HepG2 (cell line): ENCODE measurements around the gene TMEM131. TPM values are rescaled to one million over a fixed set of nuclear protein-coding genes. Genes with fewer than 3 reads are reported as not detected.
A peak's percentile ranks its signal among the peaks of the same experiment; 100 is the strongest.

Experiments
- BHLHE40 ChIP-seq: IDR thresholded peaks from 2 replicates; pipeline ENCODE4 v1.6.1; 2011; ENCODE audit warnings: low read length, improper control_type of control experiment
- CREM ChIP-seq, 2 experiments: sonication (generic) in 1 of 2; formaldehyde crosslinking in 1 of 2; IDR thresholded peaks; 2 replicates each; pipeline versions ENCODE4 v1.4.0 to v1.6.1; 2016 to 2020; ENCODE audit warnings: antibody characterized with exemption in 1 of 2, mild to moderate bottlenecking in 1 of 2, missing genetic modification reagents in 1 of 2
- DPF2 ChIP-seq: sonication (generic); formaldehyde crosslinking; IDR thresholded peaks from 2 replicates; pipeline ENCODE4 v1.4.0; 2020; ENCODE audit warnings: mild to moderate bottlenecking, low read depth, missing genetic modification reagents, borderline replicate concordance
- FOSL2 ChIP-seq: sonication (generic); formaldehyde crosslinking; IDR thresholded peaks from 2 replicates; pipeline ENCODE4 v1.4.0; 2020; ENCODE audit warnings: missing genetic modification reagents
- GTF2F1 ChIP-seq: fragments of 150-350 bp; IDR thresholded peaks from 2 replicates; pipeline ENCODE4 v1.6.1; 2014; ENCODE audit warnings: low read length
- HNRNPUL1 ChIP-seq: fragments of 200-400 bp; formaldehyde crosslinking; IDR thresholded peaks from 2 replicates; pipeline ENCODE4 v1.6.1; 2017; ENCODE audit warnings: low read depth, mild to moderate bottlenecking, low read length, moderate library complexity
- JUND ChIP-seq: sonication (generic); formaldehyde crosslinking; IDR thresholded peaks from 2 replicates; pipeline ENCODE4 v1.8.0; 2022; ENCODE audit warnings: mild to moderate bottlenecking, missing genetic modification reagents
- KLF13 ChIP-seq: sonication (generic); formaldehyde crosslinking; IDR thresholded peaks from 2 replicates; pipeline ENCODE4 v1.4.0; 2020; ENCODE audit warnings: mild to moderate bottlenecking, missing genetic modification reagents
- KLF9 ChIP-seq: IDR thresholded peaks from 2 replicates; pipeline ENCODE4 v1.6.1; 2016; ENCODE audit warnings: low read depth
- PCBP1 ChIP-seq: fragments of 200-400 bp; formaldehyde crosslinking; IDR thresholded peaks from 2 replicates; pipeline ENCODE4 v1.6.1; 2017; ENCODE audit warnings: mild to moderate bottlenecking, low read depth, low read length, borderline replicate concordance
- SOX6 ChIP-seq, 2 experiments: fragments of 450-650 bp in 1 of 2; sonication (generic) in 1 of 2; formaldehyde crosslinking in 1 of 2; IDR thresholded peaks; 2 replicates each; pipeline versions ENCODE4 v1.4.0 to v1.6.1; 2017 to 2020; ENCODE audit warnings: antibody characterized with exemption in 1 of 2, mild to moderate bottlenecking in 1 of 2, missing genetic modification reagents in 1 of 2
- SRSF9 ChIP-seq: fragments of 200-400 bp; formaldehyde crosslinking; IDR thresholded peaks from 2 replicates; pipeline ENCODE4 v1.6.1; 2018; ENCODE audit warnings: borderline replicate concordance, mild to moderate bottlenecking, low read depth, low read length; ENCODE audit not compliant: insufficient read depth, poor library complexity, severe bottlenecking
- TEAD3 ChIP-seq: optimal IDR thresholded peaks from 2 replicates; pipeline ENCODE3; 2016; ENCODE audit warnings: borderline replicate concordance
- XRCC5 ChIP-seq: fragments of 200-400 bp; formaldehyde crosslinking; optimal IDR thresholded peaks from 2 replicates; pipeline ENCODE3; 2017; ENCODE audit warnings: mild to moderate bottlenecking, low read length
- ZBTB1 ChIP-seq: sonication (generic); formaldehyde crosslinking; IDR thresholded peaks from 2 replicates; pipeline ENCODE4 v1.4.0; 2020; ENCODE audit warnings: missing genetic modification reagents, borderline replicate concordance
- ZNF343 ChIP-seq: sonication (generic); formaldehyde crosslinking; IDR thresholded peaks from 2 replicates; pipeline ENCODE4 v1.4.0; 2020; ENCODE audit warnings: mild to moderate bottlenecking, missing genetic modification reagents
- ZNF546 ChIP-seq: sonication (generic); formaldehyde crosslinking; conservative IDR thresholded peaks from 2 replicates; pipeline ENCODE4 v1.8.1; 2023; ENCODE audit warnings: mild to moderate bottlenecking, missing genetic modification reagents
- ZNF562 ChIP-seq: sonication (generic); formaldehyde crosslinking; IDR thresholded peaks from 2 replicates; pipeline ENCODE4 v1.8.0; 2022; ENCODE audit warnings: missing genetic modification reagents, borderline replicate concordance
- ZNF7 ChIP-seq: IDR thresholded peaks from 2 replicates; pipeline ENCODE4 v1.6.1; 2016; ENCODE audit warnings: missing biosample characterization, missing genetic modification reagents
- ZSCAN21 ChIP-seq: sonication (generic); formaldehyde crosslinking; IDR thresholded peaks from 2 replicates; pipeline ENCODE4 v1.8.0; 2022; ENCODE audit warnings: mild to moderate bottlenecking, missing genetic modification reagents, moderate library complexity, borderline replicate concordance
- ZSCAN25 ChIP-seq: sonication (generic); formaldehyde crosslinking; IDR thresholded peaks from 2 replicates; pipeline ENCODE4 v1.8.0; 2022; ENCODE audit warnings: mild to moderate bottlenecking, missing genetic modification reagents
- ZSCAN29 ChIP-seq: sonication (generic); formaldehyde crosslinking; conservative IDR thresholded peaks from 2 replicates; pipeline ENCODE4 v1.4.0; 2020; ENCODE audit warnings: mild to moderate bottlenecking, missing genetic modification reagents
- polyA plus RNA-seq, 8 experiments: library from polyadenylated mRNA; depleted of rRNA in 3 of 8; stranded (reverse) in 7 of 8; unstranded in 1 of 8; fragments of >200 nt; fragmentation: Illumina TruSeq in 4 of 8; extraction: Trizol in 4 of 8; gene quantifications; 2 replicates each; pipeline versions ENCODE4 v1.2.1 to v1.2.3, GENCODE V29; 2011 to 2016; ENCODE audit warnings: low read depth in 4 of 8, missing spikeins in 1 of 8, mixed read lengths in 1 of 8; ENCODE audit not compliant: insufficient read depth in 1 of 8
- total RNA-seq, 5 experiments: library from RNA; depleted of rRNA; stranded (reverse); fragments of >200 nt; fragmentation: Illumina TruSeq; extraction: Trizol; gene quantifications; 2 replicates each; pipeline ENCODE4 v1.2.3, GENCODE V29; 2016; ENCODE audit warnings: low read depth in 1 of 5
- TF ChIP-seq, protein P1 (sequence below): sonication (generic); formaldehyde crosslinking; IDR thresholded peaks from 2 replicates; pipeline ENCODE4 v1.8.1; 2023; ENCODE audit warnings: mild to moderate bottlenecking, moderate library complexity, missing genetic modification reagents
- TF ChIP-seq, protein P2 (sequence below): sonication (generic); formaldehyde crosslinking; IDR thresholded peaks from 2 replicates; pipeline ENCODE4 v1.4.0; 2020; ENCODE audit warnings: mild to moderate bottlenecking, missing genetic modification reagents
- TF ChIP-seq, protein P3 (sequence below): sonication (generic); formaldehyde crosslinking; IDR thresholded peaks from 2 replicates; pipeline ENCODE4 v1.8.1; 2022; ENCODE audit warnings: low read depth, mild to moderate bottlenecking, missing genetic modification reagents
- TF ChIP-seq, protein P4 (sequence below): sonication (generic); formaldehyde crosslinking; IDR thresholded peaks from 2 replicates; pipeline ENCODE4 v1.4.0; 2020; ENCODE audit warnings: missing genetic modification reagents

TMEM131 gene
- total and polyA plus RNA-seq, 2 of the 13 experiments (the other 11 are each of a cell fraction or from before 2014, with no cell fraction given): 17.9 to 19.5 TPM

DNA sequence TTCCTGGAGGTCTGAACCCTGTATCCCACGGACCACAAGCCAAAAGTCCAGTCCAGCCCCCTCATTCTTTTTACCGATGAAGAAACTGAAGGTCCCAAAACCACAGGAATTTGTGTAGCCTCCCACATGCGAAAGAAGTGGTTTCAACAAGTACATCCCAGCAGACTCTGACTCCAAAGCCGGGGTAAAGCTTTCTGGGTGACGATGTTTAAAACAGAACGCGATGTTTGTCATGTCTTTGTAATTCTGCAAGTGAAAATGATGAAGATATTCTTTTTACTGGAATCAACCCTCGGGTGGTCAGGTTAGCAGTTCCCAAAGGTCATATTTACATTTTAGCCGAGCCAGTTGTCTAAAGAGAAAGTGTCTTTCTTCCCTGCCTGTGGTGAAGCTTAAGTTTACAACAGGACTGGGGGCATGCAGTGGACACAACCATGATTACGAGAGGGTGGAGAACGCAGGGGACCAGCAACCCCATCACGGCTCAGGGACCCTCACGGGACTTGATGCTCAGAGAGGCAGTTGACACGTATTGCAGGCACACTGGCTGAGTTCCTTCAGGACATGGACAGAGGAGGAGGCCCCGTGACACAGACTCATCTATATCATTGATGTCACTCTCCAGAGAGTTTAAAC lies 17.8 kb upstream of the TMEM131 start (continued):
- TF ChIP-seq, protein P1, sequence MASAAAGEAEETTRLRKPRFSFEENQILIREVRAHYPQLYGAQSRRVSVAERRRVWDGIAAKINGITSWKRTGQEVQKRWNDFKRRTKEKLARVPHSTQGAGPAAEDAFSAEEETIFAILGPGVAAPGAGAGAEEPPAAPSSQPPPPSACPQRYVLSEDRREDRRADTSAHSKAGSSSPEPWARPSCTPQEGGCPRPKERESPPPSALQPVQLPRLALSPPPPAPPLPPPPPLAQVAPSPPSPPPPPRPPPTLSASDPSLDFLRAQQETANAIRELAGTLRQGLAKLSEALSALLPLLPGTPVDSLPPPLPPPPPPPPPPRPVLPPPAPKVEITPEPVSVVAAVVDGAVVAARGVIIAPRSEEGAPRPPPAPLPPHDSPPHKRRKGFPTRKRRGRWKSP (CRISPR knock-in tag): no peak
- TF ChIP-seq DPF2 (CRISPR knock-in tag): no peak
- no peak for TF ChIP-seq GTF2F1
- no peak for TF ChIP-seq ZSCAN21
- TF ChIP-seq, protein P2, sequence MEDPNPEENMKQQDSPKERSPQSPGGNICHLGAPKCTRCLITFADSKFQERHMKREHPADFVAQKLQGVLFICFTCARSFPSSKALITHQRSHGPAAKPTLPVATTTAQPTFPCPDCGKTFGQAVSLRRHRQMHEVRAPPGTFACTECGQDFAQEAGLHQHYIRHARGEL (CRISPR knock-in tag): no peak
- TF ChIP-seq KLF9 (CRISPR knock-in tag): no peak
- TF ChIP-seq ZSCAN29 (CRISPR knock-in tag): peak; percentile 43; the same call in 1 of the 2 replicates
- TF ChIP-seq BHLHE40: peak; percentile 40; the same call in 1 of the 2 replicates
- no peak for TF ChIP-seq ZSCAN25 (CRISPR knock-in tag)
- no peak for TF ChIP-seq JUND
- no peak for TF ChIP-seq ZNF7 (CRISPR knock-in tag)
- no peak for TF ChIP-seq ZNF562 (CRISPR knock-in tag)
- TF ChIP-seq ZNF343 (CRISPR knock-in tag): peak; percentile 77
- TF ChIP-seq HNRNPUL1: no peak
- TF ChIP-seq, protein P3, sequence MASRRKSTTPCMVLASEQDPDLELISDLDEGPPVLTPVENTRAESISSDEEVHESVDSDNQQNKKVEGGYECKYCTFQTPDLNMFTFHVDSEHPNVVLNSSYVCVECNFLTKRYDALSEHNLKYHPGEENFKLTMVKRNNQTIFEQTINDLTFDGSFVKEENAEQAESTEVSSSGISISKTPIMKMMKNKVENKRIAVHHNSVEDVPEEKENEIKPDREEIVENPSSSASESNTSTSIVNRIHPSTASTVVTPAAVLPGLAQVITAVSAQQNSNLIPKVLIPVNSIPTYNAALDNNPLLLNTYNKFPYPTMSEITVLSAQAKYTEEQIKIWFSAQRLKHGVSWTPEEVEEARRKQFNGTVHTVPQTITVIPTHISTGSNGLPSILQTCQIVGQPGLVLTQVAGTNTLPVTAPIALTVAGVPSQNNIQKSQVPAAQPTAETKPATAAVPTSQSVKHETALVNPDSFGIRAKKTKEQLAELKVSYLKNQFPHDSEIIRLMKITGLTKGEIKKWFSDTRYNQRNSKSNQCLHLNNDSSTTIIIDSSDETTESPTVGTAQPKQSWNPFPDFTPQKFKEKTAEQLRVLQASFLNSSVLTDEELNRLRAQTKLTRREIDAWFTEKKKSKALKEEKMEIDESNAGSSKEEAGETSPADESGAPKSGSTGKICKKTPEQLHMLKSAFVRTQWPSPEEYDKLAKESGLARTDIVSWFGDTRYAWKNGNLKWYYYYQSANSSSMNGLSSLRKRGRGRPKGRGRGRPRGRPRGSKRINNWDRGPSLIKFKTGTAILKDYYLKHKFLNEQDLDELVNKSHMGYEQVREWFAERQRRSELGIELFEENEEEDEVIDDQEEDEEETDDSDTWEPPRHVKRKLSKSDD (CRISPR knock-in tag): no peak
- TF ChIP-seq KLF13 (CRISPR knock-in tag): no peak
- TF ChIP-seq ZNF546 (CRISPR knock-in tag): no peak
- TF ChIP-seq SOX6 (IDR thresholded peaks at IDR 0.05): no peak
- TF ChIP-seq SOX6 (CRISPR knock-in tag; IDR thresholded peaks at IDR 0.05): peak; percentile 15; the same call in 1 of the 2 replicates
- no peak; the same call in 1 of the 2 replicates for TF ChIP-seq FOSL2 (CRISPR knock-in tag)
- TF ChIP-seq, protein P4, sequence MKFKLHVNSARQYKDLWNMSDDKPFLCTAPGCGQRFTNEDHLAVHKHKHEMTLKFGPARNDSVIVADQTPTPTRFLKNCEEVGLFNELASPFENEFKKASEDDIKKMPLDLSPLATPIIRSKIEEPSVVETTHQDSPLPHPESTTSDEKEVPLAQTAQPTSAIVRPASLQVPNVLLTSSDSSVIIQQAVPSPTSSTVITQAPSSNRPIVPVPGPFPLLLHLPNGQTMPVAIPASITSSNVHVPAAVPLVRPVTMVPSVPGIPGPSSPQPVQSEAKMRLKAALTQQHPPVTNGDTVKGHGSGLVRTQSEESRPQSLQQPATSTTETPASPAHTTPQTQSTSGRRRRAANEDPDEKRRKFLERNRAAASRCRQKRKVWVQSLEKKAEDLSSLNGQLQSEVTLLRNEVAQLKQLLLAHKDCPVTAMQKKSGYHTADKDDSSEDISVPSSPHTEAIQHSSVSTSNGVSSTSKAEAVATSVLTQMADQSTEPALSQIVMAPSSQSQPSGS (CRISPR knock-in tag): no peak
- peak; percentile 36 for TF ChIP-seq TEAD3
- TF ChIP-seq XRCC5: peak; percentile 41
- TF ChIP-seq PCBP1: no peak
- TF ChIP-seq ZBTB1 (CRISPR knock-in tag): no peak
- peak; percentile 36; the same call in 1 of the 2 replicates for TF ChIP-seq CREM (IDR thresholded peaks at IDR 0.05)
- TF ChIP-seq CREM (CRISPR knock-in tag; IDR thresholded peaks at IDR 0.05): no peak
- TF ChIP-seq SRSF9: no peak
